Lung (tissue), 12 donors: ENCODE measurements around the gene VGLL4. TPM values are rescaled to one million over a fixed set of nuclear protein-coding genes. Genes with fewer than 3 reads are reported as not detected.
A peak's percentile ranks its signal among the peaks of the same experiment; 100 is the strongest.

Experiments
- ATAC-seq: fragments of 200-7000 bp; cut with Tn5 transposase; one replicate; pipeline ENCODE4 v1.9.1; 2020; ENCODE audit warnings: moderate number of reproducible peaks; ENCODE audit not compliant: insufficient read depth, low FRiP score
- DNase-seq, 3 donors: peaks; one replicate each; pipeline ENCODE4 v3.0.0-alpha.2; 2013 to 2017
- H3K27ac ChIP-seq, 2 donors: one replicate each; pipeline ENCODE4 v1.5.1; 2013; ENCODE audit warnings: mild to moderate bottlenecking in 2 of 2, moderate library complexity in 2 of 2, control low read depth in 1 of 2, inconsistent platforms in 1 of 2, low read depth in 1 of 2, low read length in 1 of 2
- H3K27me3 ChIP-seq, 3 donors: one replicate each; pipeline ENCODE4 v1.5.1; 2013; ENCODE audit warnings: low read length in 2 of 3; ENCODE audit not compliant: control insufficient read depth in 3 of 3, insufficient read depth in 3 of 3
- H3K36me3 ChIP-seq, 4 donors: one replicate each; pipeline ENCODE4 v1.5.1; 2013; ENCODE audit warnings: low read length in 4 of 4, mild to moderate bottlenecking in 1 of 4, moderate library complexity in 1 of 4; ENCODE audit not compliant: control insufficient read depth in 4 of 4, insufficient read depth in 4 of 4
- H3K4me1 ChIP-seq, 5 donors: one replicate each; pipeline ENCODE4 v1.5.1; 2013; ENCODE audit warnings: low read length in 5 of 5, mild to moderate bottlenecking in 2 of 5, moderate library complexity in 1 of 5; ENCODE audit not compliant: control insufficient read depth in 5 of 5, insufficient read depth in 5 of 5
- H3K4me3 ChIP-seq: one replicate; pipeline ENCODE4 v1.5.1; 2013; ENCODE audit warnings: mild to moderate bottlenecking, control low read depth, moderate library complexity
- H3K9ac ChIP-seq, 2 donors: one replicate each; pipeline ENCODE4 v1.5.1; 2013; ENCODE audit warnings: low read length in 2 of 2, control low read depth in 1 of 2; ENCODE audit not compliant: insufficient read depth in 1 of 2
- H3K9me3 ChIP-seq, 4 donors: one replicate each; pipeline ENCODE4 v1.5.1; 2013; ENCODE audit warnings: low read length in 3 of 4, mild to moderate bottlenecking in 1 of 4, moderate library complexity in 1 of 4; ENCODE audit not compliant: control insufficient read depth in 4 of 4, insufficient read depth in 3 of 4
- CTCF ChIP-seq: IDR thresholded peaks from 2 replicates; pipeline ENCODE4 v1.5.1; 2012; ENCODE audit warnings: mild to moderate bottlenecking; ENCODE audit errors: control extremely low read depth, extremely low read depth
- WGBS, 2 donors: extraction: QIAGEN DNeasy Blood & Tissue Kit; methylation state at CpG; one replicate each; pipeline ENCODE4 v1.1.7; 2013; 5-methylcytosine and 5-hydroxymethylcytosine counted together
- polyA plus RNA-seq, 2 donors: library from polyadenylated mRNA; stranded (reverse); fragments of 200-250 nt; gene quantifications; one replicate each; pipeline ENCODE4 v1.2.1, GENCODE V29; 2013
- total RNA-seq, 2 donors: library from RNA; depleted of rRNA in 1 of 2; stranded (reverse); fragments of >200 nt in 1 of 2; gene quantifications; one replicate each; pipeline ENCODE4 v1.2.1, GENCODE V29; 2014 to 2021
- donor health status: control.
- donor health status: control.
- donor health status: Bipolar disorder and iron deficiency.
- donor health status: healthy.
- donor health status: DM: yes; HTN: yes; CAD: no.

The VGLL4 gene
- total and polyA plus RNA-seq, 4 donors = 30.5 to 94.1 (median 39.3) TPM

- H3K27me3 ChIP-seq = no peaks in the 10 kb centered on the region
- DNase-seq (peak in 1 of 3 donors; percentile 27), ATAC-seq (no peak)
- no peak overlapping the region for H3K4me3 ChIP-seq
- WGBS, 2 donors = 85 to 96% methylated on average over 14 of the region's 14 CpGs
- no peak overlapping the region for H3K27ac ChIP-seq
- TF ChIP-seq CTCF = no peak
- peaks cover 0 to 2% (median 0%) of the 10 kb centered on the region in 4 donors for H3K36me3 ChIP-seq
- H3K9me3 ChIP-seq = peaks cover 0 to 2% (median 0%) of the 10 kb centered on the region in 4 donors
- H3K4me1 ChIP-seq = peaks cover 0 to 19% (median 8%) of the 10 kb centered on the region in 5 donors
- H3K9ac ChIP-seq = no peak overlapping the region
Measured at GRCh38 chr3:11539677-11540076, 104.0 kb downstream of the VGLL4 start.

GRCh38 chr3:11539218-11539617 is 104.5 kb downstream of the VGLL4 start:
- Histone ChIP-seq H3K9me3 (peaks cover 0 to 2% (median 0%) of the 10 kb centered on the region in 4 donors), H3K4me1 (peaks cover 0 to 19% (median 4%) of the 10 kb centered on the region in 5 donors), H3K27me3 (no peaks in the 10 kb centered on the region), H3K4me3 (no peak overlapping the region), H3K9ac (no peak overlapping the region), H3K36me3 (peaks cover 0 to 2% (median 0%) of the 10 kb centered on the region in 4 donors), H3K27ac (no peak overlapping the region)
- ATAC-seq (no peak), DNase-seq (no peak)
- TF ChIP-seq CTCF = no peak
- 90 to 91% methylated on average over 5 of the region's 5 CpGs for WGBS, 2 donors

DNA sequence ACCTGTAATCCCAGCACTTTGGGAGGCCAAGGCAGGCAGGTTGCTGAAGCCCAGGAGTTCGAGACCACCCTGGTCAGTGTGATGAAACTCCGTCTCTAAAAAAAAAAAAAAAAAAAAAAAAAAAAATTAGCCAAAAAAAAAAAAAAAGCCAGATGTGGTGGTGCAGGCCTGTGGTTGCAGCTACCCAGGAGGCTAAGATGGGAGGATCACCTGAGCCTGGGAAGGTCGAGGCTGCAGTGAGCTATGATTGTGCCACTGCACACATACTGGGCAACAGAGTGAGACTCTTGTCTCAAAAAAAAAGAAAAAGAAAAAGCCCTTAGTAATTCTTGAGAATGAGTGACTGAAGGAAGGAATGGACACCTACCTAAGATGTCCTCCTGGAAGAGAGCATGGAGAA is 105.1 kb downstream of the VGLL4 start:
- Histone ChIP-seq H3K27ac (no peak overlapping the region), H3K9ac (no peak overlapping the region), H3K9me3 (peaks cover 0 to 2% (median 0%) of the 10 kb centered on the region in 4 donors), H3K27me3 (no peaks in the 10 kb centered on the region), H3K4me3 (no peak overlapping the region), H3K36me3 (peaks cover 0 to 2% (median 0%) of the 10 kb centered on the region in 4 donors), H3K4me1 (peaks cover 0 to 22% (median 0%) of the 10 kb centered on the region in 5 donors)
- TF ChIP-seq CTCF = no peak
- DNase-seq (no peak), ATAC-seq (no peak)
- WGBS, 2 donors = 95% methylated on average over 3 of the region's 3 CpGs
